CD4-positive, alpha-beta T cell treated with Interleukin-15 for 1 hour (primary cell): ENCODE data around the gene MYO1E.

Source experiments
- DNase-seq: peaks from one replicate; pipeline ENCODE4 v3.0.0-alpha.2; 2020

Gene MYO1E

GRCh38 chr15:59313641-59314332, 58.9 kb downstream of the MYO1E start:
- DNase-seq, result no peak

GRCh38 chr15:59312205-59312604, 60.5 kb downstream of the MYO1E start:
- no peak for DNase-seq

- DNase-seq, result no peak
Measured at GRCh38 chr15:59311195-59311594, 61.5 kb downstream of the MYO1E start.

- DNase-seq, result no peak
Measured at GRCh38 chr15:59309405-59309804, 63.3 kb downstream of the MYO1E start.

GRCh38 chr15:59307165-59307537, 65.5 kb downstream of the MYO1E start:
- no peak for DNase-seq

- DNase-seq, result no peak
Measured at GRCh38 chr15:59306520-59307164, 66.0 kb downstream of the MYO1E start.

GRCh38 chr15:59304807-59305206, 67.9 kb downstream of the MYO1E start:
- DNase-seq, result no peak

GRCh38 chr15:59304034-59304795, 68.5 kb downstream of the MYO1E start:
- no peak for DNase-seq

- no peak for DNase-seq
Measured at GRCh38 chr15:59303633-59304032, 69.0 kb downstream of the MYO1E start.

- no peak for DNase-seq
Measured at GRCh38 chr15:59303136-59303535, 69.5 kb downstream of the MYO1E start.

- DNase-seq, result no peak
Measured at GRCh38 chr15:59301527-59301926, 71.1 kb downstream of the MYO1E start.

GRCh38 chr15:59300618-59301139, 72.0 kb downstream of the MYO1E start:
- no peak for DNase-seq

- peak; percentile 85 for DNase-seq
Measured at GRCh38 chr15:59299929-59300617, 72.6 kb downstream of the MYO1E start.

- no peak for DNase-seq
Measured at GRCh38 chr15:59298854-59299250, 73.8 kb downstream of the MYO1E start.

GRCh38 chr15:59298225-59298853, 74.3 kb downstream of the MYO1E start:
- DNase-seq, result peak; percentile 22

GRCh38 chr15:59296181-59296617, 76.5 kb downstream of the MYO1E start:
- DNase-seq, result no peak

- DNase-seq, result no peak
Measured at GRCh38 chr15:59295261-59296001, 77.2 kb downstream of the MYO1E start.

GRCh38 chr15:59294574-59295260, 78.0 kb downstream of the MYO1E start:
- DNase-seq, result no peak

GRCh38 chr15:59292442-59293151, 80.1 kb downstream of the MYO1E start:
- DNase-seq, result no peak

- DNase-seq, result no peak
Measured at GRCh38 chr15:59291213-59291549, 81.5 kb downstream of the MYO1E start.
